Tibial nerve (tissue), 4 donors: ENCODE measurements around the gene C4BPA.

Source experiments
- CTCF ChIP-seq, 5 experiments: fragments of 200-600 bp in 3 of 5; fragments of 450-650 bp in 2 of 5; sonication (generic) in 3 of 5; IDR thresholded peaks; one replicate each; pipeline ENCODE4 v1.5.1; 2016 to 2019; ENCODE audit warnings: antibody characterized with exemption in 5 of 5, mild to moderate bottlenecking in 3 of 5, moderate library complexity in 2 of 5
- EP300 ChIP-seq, 2 donors: sonication (generic); formaldehyde crosslinking; IDR thresholded peaks; one replicate each; pipeline ENCODE4 v1.6.1; 2017; ENCODE audit warnings: antibody characterized with exemption in 2 of 2, mild to moderate bottlenecking in 1 of 2
- POLR2A ChIP-seq, 2 donors: fragments of 450-650 bp; IDR thresholded peaks; one replicate each; pipeline ENCODE4 v1.6.1; 2017; ENCODE audit warnings: antibody characterized with exemption in 2 of 2, mild to moderate bottlenecking in 2 of 2, moderate library complexity in 2 of 2

GRCh38 chr1:207188901-207189300, 84.9 kb downstream of the C4BPA start:
- TF ChIP-seq CTCF (IDR thresholded peaks at IDR 0.05) = no peak
- no peak for TF ChIP-seq POLR2A (IDR thresholded peaks at IDR 0.05)
- peak; percentile 29 to 55 for TF ChIP-seq EP300 (IDR thresholded peaks at IDR 0.05)
